ENCODE data around the gene COL1A1.
A peak's percentile ranks its signal among the peaks of the same experiment; 100 is the strongest.

The COL1A1 gene

GRCh38 chr17:50186661-50187393 is 14.6 kb downstream of the COL1A1 start:
- peak; percentile 60 for DNase-seq (ENCODE audit: low read depth)

- no peak for DNase-seq (ENCODE audit: low read depth)
Observed at GRCh38 chr17:50185631-50186471, 15.6 kb downstream of the COL1A1 start.

- DNase-seq (ENCODE audit: low read depth): no peak
Observed at GRCh38 chr17:50184611-50185398, 16.6 kb downstream of the COL1A1 start.

- DNase-seq (ENCODE audit: low read depth): no peak
Observed at GRCh38 chr17:50184064-50184463, 17.4 kb downstream of the COL1A1 start.

- no peak for DNase-seq (ENCODE audit: low read depth)
Observed at GRCh38 chr17:50183421-50183994, 17.9 kb downstream of the COL1A1 start.

GRCh38 chr17:50182783-50183420 is 18.5 kb downstream of the COL1A1 start:
- DNase-seq (ENCODE audit: low read depth): no peak

GRCh38 chr17:50181591-50182560 is 19.6 kb downstream of the COL1A1 start:
- no peak for DNase-seq (ENCODE audit: low read depth)

- no peak for DNase-seq (ENCODE audit: low read depth)
Observed at GRCh38 chr17:50181144-50181543, 20.3 kb downstream of the COL1A1 start.

GRCh38 chr17:50180620-50181019 is 20.8 kb downstream of the COL1A1 start:
- DNase-seq (ENCODE audit: low read depth): no peak

GRCh38 chr17:50180111-50180510 is 21.3 kb downstream of the COL1A1 start:
- no peak for DNase-seq (ENCODE audit: low read depth)

GRCh38 chr17:50177983-50178834 is 23.2 kb downstream of the COL1A1 start:
- peak; percentile 96 for DNase-seq (ENCODE audit: low read depth)

- no peak for DNase-seq (ENCODE audit: low read depth)
Observed at GRCh38 chr17:50177476-50177875, 24.0 kb downstream of the COL1A1 start.

- DNase-seq (ENCODE audit: low read depth): no peak
Observed at GRCh38 chr17:50176559-50177357, 24.7 kb downstream of the COL1A1 start.

GRCh38 chr17:50175035-50175807 is 26.2 kb downstream of the COL1A1 start:
- DNase-seq (ENCODE audit: low read depth): no peak

- no peak for DNase-seq (ENCODE audit: low read depth)
Observed at GRCh38 chr17:50174444-50174843, 27.0 kb downstream of the COL1A1 start.

GRCh38 chr17:50173335-50173941 is 28.0 kb downstream of the COL1A1 start:
- DNase-seq (ENCODE audit: low read depth): peak; percentile 85

- no peak for DNase-seq (ENCODE audit: low read depth)
Observed at GRCh38 chr17:50172936-50173334, 28.5 kb downstream of the COL1A1 start.
